HepG2 (cell line): ENCODE results near the gene IPO13. TPM values are rescaled to one million over a fixed set of nuclear protein-coding genes. Genes with fewer than 3 reads are reported as not detected.

Experiments used
- ATAC-seq: fragments of 200-7000 bp; cut with Tn5 transposase; 3 replicates; pipeline ENCODE4 v1.9.1; 2020; ENCODE audit warnings: mild to moderate bottlenecking, moderate library complexity
- BruUV-seq: library from RNA; stranded (reverse); fragments of 400-500 nt; replicated peaks from 2 replicates; lab custom pipeline; 2021; lab: Mats Ljungman, UMichigan
- CTCF ChIA-PET: fragments of 300-600 bp; formaldehyde crosslinking; extraction: SDS; loops from one replicate; lab custom pipeline; 2021; ENCODE audit warnings: low total read pairs, inconsistent platforms, low intra/inter-chr PET ratio; lab: Yijun Ruan, JAX
- POLR2A ChIA-PET: fragments of 350-600 bp; sonication (Branson Sonifier 250); formaldehyde crosslinking; loops from one replicate; lab custom pipeline; 2020; ENCODE audit warnings: antibody characterized with exemption, inconsistent platforms; lab: Yijun Ruan, JAX
- DNase-seq: peaks from one replicate; pipeline ENCODE4 v3.0.0-alpha.2; 2015; ENCODE audit warnings: low spot score
- FAIRE-seq: peaks from 3 replicates; lab custom pipeline; 2011; peaks lifted over from hg19 to GRCh38; lab: Jason Lieb, UNC
- H2AFZ ChIP-seq: one replicate; pipeline ENCODE4 v1.6.1; 2011; ENCODE audit warnings: low read length, inconsistent platforms
- H3K27ac ChIP-seq: fragments of 300-600 bp; 3 replicates; pipeline ENCODE4 v1.8.0; 2011; ENCODE audit warnings: mixed run types, mild to moderate bottlenecking, mixed read lengths, low read length, inconsistent platforms; ENCODE audit not compliant: insufficient read depth; ENCODE audit errors: extremely low read length
- H3K27me3 ChIP-seq, 2 experiments: fragments of 200-600 bp in 1 of 2; 2 replicates in 1 of 2; 3 replicates in 1 of 2; pipeline versions ENCODE4 v1.6.0 to v1.8.0; 2011; ENCODE audit warnings: low read length in 2 of 2, mild to moderate bottlenecking in 2 of 2, moderate library complexity in 2 of 2, inconsistent platforms in 1 of 2; ENCODE audit not compliant: insufficient read depth in 2 of 2, control insufficient read depth in 1 of 2
- H3K36me3 ChIP-seq, 2 experiments: fragments of 200-600 bp in 1 of 2; replicated peaks in 1 of 2; 2 replicates in 1 of 2; 3 replicates in 1 of 2; pipeline versions ENCODE4 v1.5.1 to v1.8.0; 2011; ENCODE audit warnings: low read length in 2 of 2, inconsistent platforms in 1 of 2; ENCODE audit not compliant: insufficient read depth in 2 of 2, control insufficient read depth in 1 of 2
- H3K4me1 ChIP-seq: 2 replicates; pipeline ENCODE4 v1.5.1; 2012; ENCODE audit warnings: low read length, inconsistent platforms; ENCODE audit not compliant: insufficient read depth
- H3K4me2 ChIP-seq: 2 replicates; pipeline ENCODE4 v1.6.0; 2011; ENCODE audit warnings: low read depth, low read length, inconsistent platforms
- H3K4me3 ChIP-seq, 3 experiments: fragments of 200-600 bp in 1 of 3; sonication (generic), shearing (Covaris generic) in 1 of 3; replicated peaks in 1 of 3; 2 replicates each; pipeline ENCODE4 v1.5.1; 2011 to 2016; ENCODE audit warnings: low read length in 3 of 3, inconsistent platforms in 2 of 3, low read depth in 2 of 3, mild to moderate bottlenecking in 2 of 3, control low read depth in 1 of 3, mixed read lengths in 1 of 3; ENCODE audit not compliant: insufficient read depth in 1 of 3
- H3K79me2 ChIP-seq: one replicate; pipeline ENCODE4 v1.6.1; 2011; ENCODE audit warnings: low read length, inconsistent platforms; ENCODE audit not compliant: insufficient read depth
- H3K9ac ChIP-seq: 2 replicates; pipeline ENCODE4 v1.6.0; 2011; ENCODE audit warnings: mild to moderate bottlenecking, low read depth, low read length, inconsistent platforms; ENCODE audit not compliant: insufficient read depth
- H3K9me3 ChIP-seq: 2 replicates; pipeline ENCODE4 v1.5.1; 2012; ENCODE audit warnings: mild to moderate bottlenecking, low read length
- H4K20me1 ChIP-seq: 2 replicates; pipeline ENCODE4 v1.6.0; 2011; ENCODE audit warnings: inconsistent platforms, mild to moderate bottlenecking, low read length, moderate library complexity; ENCODE audit not compliant: insufficient read depth
- ARHGAP35 ChIP-seq: sonication (generic); formaldehyde crosslinking; IDR thresholded peaks from 2 replicates; pipeline ENCODE4 v1.9.0; 2022; ENCODE audit warnings: mild to moderate bottlenecking, inconsistent platforms, moderate library complexity, missing genetic modification reagents, borderline replicate concordance
- CERS6 ChIP-seq: sonication (generic); formaldehyde crosslinking; IDR thresholded peaks from 2 replicates; pipeline ENCODE4 v1.5.0; 2020; ENCODE audit warnings: missing genetic modification reagents
- DMAP1 ChIP-seq: IDR thresholded peaks from 2 replicates; pipeline ENCODE4 v1.6.1; 2016
- IRX3 ChIP-seq: sonication (generic); formaldehyde crosslinking; IDR thresholded peaks from 2 replicates; pipeline ENCODE4 v1.8.1; 2023; ENCODE audit warnings: mild to moderate bottlenecking, low read depth, missing genetic modification reagents, borderline replicate concordance
- SOX13 ChIP-seq, 3 experiments: fragments of 450-650 bp in 1 of 3; sonication (generic) in 1 of 3; formaldehyde crosslinking in 1 of 3; IDR thresholded peaks in 2 of 3; conservative IDR thresholded peaks in 1 of 3; 2 replicates each; pipeline versions ENCODE4 v1.5.0 to v1.6.1; 2016 to 2020; ENCODE audit warnings: antibody characterized with exemption in 1 of 3, mild to moderate bottlenecking in 1 of 3, missing compliant biosample characterization in 1 of 3, missing genetic modification reagents in 1 of 3, moderate library complexity in 1 of 3
- ZFP36 ChIP-seq: fragments of 150-350 bp; IDR thresholded peaks from 2 replicates; pipeline ENCODE4 v1.6.1; 2018; ENCODE audit warnings: borderline replicate concordance, low read length, low read depth; ENCODE audit not compliant: partially characterized antibody
- ZNF317 ChIP-seq: sonication (generic); formaldehyde crosslinking; IDR thresholded peaks from 2 replicates; pipeline ENCODE4 v1.5.0; 2020; ENCODE audit warnings: mild to moderate bottlenecking, missing genetic modification reagents
- ZNF33B ChIP-seq: sonication (generic); formaldehyde crosslinking; IDR thresholded peaks from 2 replicates; pipeline ENCODE4 v1.5.1; 2020; ENCODE audit warnings: mild to moderate bottlenecking, missing genetic modification reagents
- ZNF512B ChIP-seq: sonication (generic); formaldehyde crosslinking; IDR thresholded peaks from 2 replicates; pipeline ENCODE4 v1.5.1; 2020; ENCODE audit warnings: missing genetic modification reagents, mild to moderate bottlenecking, borderline replicate concordance
- ZNF878 ChIP-seq: sonication (generic); formaldehyde crosslinking; IDR thresholded peaks from 2 replicates; pipeline ENCODE4 v1.8.1; 2023; ENCODE audit warnings: mild to moderate bottlenecking, missing genetic modification reagents, moderate library complexity
- ZSCAN25 ChIP-seq: sonication (generic); formaldehyde crosslinking; IDR thresholded peaks from 2 replicates; pipeline ENCODE4 v1.8.0; 2022; ENCODE audit warnings: mild to moderate bottlenecking, missing genetic modification reagents
- WGBS: methylation state at CpG from one replicate; pipeline ENCODE4 v1.1.6; 2017; ENCODE audit warnings: low lambda C conversion rate; 5-methylcytosine and 5-hydroxymethylcytosine counted together
- in situ Hi-C: cut with HindIII; loops from 2 replicates; pipeline ENCODE4 v1.10.0; 2017; ENCODE audit warnings: low pct_unique_long_range_greater_than_20kb; ENCODE audit not compliant: extremely low pct_ligation_motif_present
- intact Hi-C: fragments of 100-400 bp; cut with micrococcal nuclease; formaldehyde crosslinking; loops from one replicate; pipeline ENCODE4 v1.10.0; 2022; ENCODE audit not compliant: unreplicated experiment
- polyA plus RNA-seq, 8 experiments: library from polyadenylated mRNA; depleted of rRNA in 3 of 8; stranded (reverse) in 7 of 8; unstranded in 1 of 8; fragments of >200 nt; fragmentation: Illumina TruSeq in 4 of 8; extraction: Trizol in 4 of 8; gene quantifications; 2 replicates each; pipeline versions ENCODE4 v1.2.1 to v1.2.3, GENCODE V29; 2011 to 2016; ENCODE audit warnings: low read depth in 4 of 8, missing spikeins in 1 of 8, mixed read lengths in 1 of 8; ENCODE audit not compliant: insufficient read depth in 1 of 8
- total RNA-seq, 5 experiments: library from RNA; depleted of rRNA; stranded (reverse); fragments of >200 nt; fragmentation: Illumina TruSeq; extraction: Trizol; gene quantifications; 2 replicates each; pipeline ENCODE4 v1.2.3, GENCODE V29; 2016; ENCODE audit warnings: low read depth in 1 of 5

Gene IPO13
- total and polyA plus RNA-seq, 2 of the 13 experiments (the other 11 are each of a cell fraction or from before 2014, with no cell fraction given) = 12.9 to 15.6 TPM

- Histone ChIP-seq H3K9me3 (no peaks in the 10 kb centered on the region), H3K4me1 (peaks cover 15% of the 10 kb centered on the region), H3K27ac (no peak overlapping the region), H3K27me3 (no peaks in the 10 kb centered on the region; a peak in 1 of 5 replicates), H3K4me3 (no peak overlapping the region), H2AFZ (no peak overlapping the region), H3K4me2 (no peak overlapping the region), H3K36me3 (no peaks in the 10 kb centered on the region), H3K9ac (no peak overlapping the region)
- CTCF ChIA-PET = no interaction called here
- POLR2A ChIA-PET = interaction anchor here (1.1 kb wide), 1 partner anchor 235 kb away, joined by 4 read pairs; the partner anchor contains the start of gene ST3GAL3
- in situ Hi-C loops = no loop called here
- intact Hi-C loops = no loop called here
- 95% methylated on average over 3 of the region's 3 CpGs for WGBS
- no peak for ATAC-seq
- FAIRE-seq = no peak
- no TSS peak for BruUV-seq
- TF ChIP-seq ZNF33B (CRISPR knock-in tag) (no peak), ARHGAP35 (CRISPR knock-in tag) (no peak), CERS6 (CRISPR knock-in tag) (no peak), IRX3 (CRISPR knock-in tag) (no peak), ZFP36 (no peak), SOX13 (IDR thresholded peaks at IDR 0.05) (no peak), SOX13 (CRISPR knock-in tag; conservative IDR thresholded peaks at IDR 0.05 in 1 of 2, IDR thresholded peaks at IDR 0.05 in 1 of 2) (no peak), ZNF512B (CRISPR knock-in tag) (no peak), ZNF317 (CRISPR knock-in tag) (no peak), ZNF878 (no peak), ZSCAN25 (CRISPR knock-in tag) (no peak), DMAP1 (CRISPR knock-in tag) (no peak)
- TF ChIP-seq, all 625 proteins: peak for 0
- no peaks in the 10 kb centered on the region for H4K20me1 ChIP-seq
- no peak for DNase-seq
- peaks cover 4% of the 10 kb centered on the region for H3K79me2 ChIP-seq
Observed at GRCh38 chr1:43942411-43942810, 4.3 kb upstream of the IPO13 start.
